ENCODE results near the gene TDRD10. TPM values are rescaled to one million over a fixed set of nuclear protein-coding genes. Genes with fewer than 3 reads are reported as not detected.
"Not testable (repeated sequence)": the region's sequence is repeated elsewhere in the genome, so short reads cannot be mapped to it uniquely, and the experiment has no call there.

Gene TDRD10
- total RNA-seq, 1 donor from 2014 or later, result not detected

- no peak for DNase-seq (ENCODE audit: low read depth)
- H3K4me3 ChIP-seq (ENCODE audit: low read depth, low read length), result no peak overlapping the region
- TF ChIP-seq, protein P1, sequence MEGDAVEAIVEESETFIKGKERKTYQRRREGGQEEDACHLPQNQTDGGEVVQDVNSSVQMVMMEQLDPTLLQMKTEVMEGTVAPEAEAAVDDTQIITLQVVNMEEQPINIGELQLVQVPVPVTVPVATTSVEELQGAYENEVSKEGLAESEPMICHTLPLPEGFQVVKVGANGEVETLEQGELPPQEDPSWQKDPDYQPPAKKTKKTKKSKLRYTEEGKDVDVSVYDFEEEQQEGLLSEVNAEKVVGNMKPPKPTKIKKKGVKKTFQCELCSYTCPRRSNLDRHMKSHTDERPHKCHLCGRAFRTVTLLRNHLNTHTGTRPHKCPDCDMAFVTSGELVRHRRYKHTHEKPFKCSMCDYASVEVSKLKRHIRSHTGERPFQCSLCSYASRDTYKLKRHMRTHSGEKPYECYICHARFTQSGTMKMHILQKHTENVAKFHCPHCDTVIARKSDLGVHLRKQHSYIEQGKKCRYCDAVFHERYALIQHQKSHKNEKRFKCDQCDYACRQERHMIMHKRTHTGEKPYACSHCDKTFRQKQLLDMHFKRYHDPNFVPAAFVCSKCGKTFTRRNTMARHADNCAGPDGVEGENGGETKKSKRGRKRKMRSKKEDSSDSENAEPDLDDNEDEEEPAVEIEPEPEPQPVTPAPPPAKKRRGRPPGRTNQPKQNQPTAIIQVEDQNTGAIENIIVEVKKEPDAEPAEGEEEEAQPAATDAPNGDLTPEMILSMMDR (conservative IDR thresholded peaks at IDR 0.05; ENCODE audit: low read depth, low read length), result no peak
These were observed 23.4 kb upstream of the TDRD10 start for GRCh38 chr1:154478639-154479038.

- peak; percentile 18 for DNase-seq (ENCODE audit: low read depth)
These were observed 22.1 kb upstream of the TDRD10 start for GRCh38 chr1:154479764-154480421.

DNA sequence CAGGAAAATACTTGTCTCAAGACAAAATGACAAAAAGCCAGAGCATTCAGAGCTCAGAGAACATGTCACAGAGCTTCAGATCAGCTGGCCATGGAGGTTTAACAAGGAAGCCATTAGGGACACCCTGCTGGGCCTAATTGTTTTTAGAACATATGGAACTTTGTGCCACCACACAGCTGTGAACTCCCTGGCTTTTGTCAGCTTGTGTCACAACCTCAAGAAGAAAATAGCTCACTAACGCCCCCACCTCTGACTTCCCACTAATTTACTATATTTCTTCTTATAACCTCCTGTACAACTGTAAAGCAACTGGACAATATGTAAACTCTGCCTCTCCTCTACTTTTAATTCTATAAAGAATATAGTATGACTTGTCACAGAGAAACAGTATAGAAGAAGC, 21.0 kb upstream of the TDRD10 start:
- DNase-seq (ENCODE audit: low read depth), result no peak
- H3K4me3 ChIP-seq (ENCODE audit: low read depth, low read length), result no peak overlapping the region
- TF ChIP-seq, protein P1 (conservative IDR thresholded peaks at IDR 0.05; ENCODE audit: low read depth, low read length), result no peak

More at GRCh38 chr1:154479764-154480421, 22.1 kb upstream of the TDRD10 start:
- TF ChIP-seq, protein P1 (conservative IDR thresholded peaks at IDR 0.05; ENCODE audit: low read depth, low read length), result peak; percentile 97
- H3K4me3 ChIP-seq (ENCODE audit: low read depth, low read length), result no peak overlapping the region

- TF ChIP-seq, protein P1 (conservative IDR thresholded peaks at IDR 0.05; ENCODE audit: low read depth, low read length), result no peak
- H3K4me3 ChIP-seq (ENCODE audit: low read depth, low read length), result no peak overlapping the region
- DNase-seq (ENCODE audit: low read depth), result peak; percentile 89
These were observed 17.8 kb upstream of the TDRD10 start for GRCh38 chr1:154483941-154484803.

DNA sequence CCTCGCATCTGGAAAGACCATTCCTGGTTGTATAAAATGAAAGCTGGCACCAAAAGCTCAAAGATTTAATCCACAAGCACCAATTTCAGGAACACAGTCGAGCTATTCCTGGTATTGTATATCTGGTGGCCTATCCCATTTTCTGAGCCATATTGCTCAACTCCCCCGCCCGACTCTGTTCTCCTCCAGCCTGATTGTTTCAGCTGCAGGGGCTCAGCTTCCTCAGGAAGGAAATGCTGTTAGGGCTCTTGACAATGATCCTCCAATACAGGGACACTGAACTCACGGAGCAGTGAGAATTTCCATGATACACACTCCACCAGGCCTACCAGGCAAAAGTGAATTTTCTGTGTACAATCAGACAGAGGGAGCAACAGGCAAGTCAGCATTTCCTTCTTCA, 16.9 kb upstream of the TDRD10 start:
- no peak overlapping the region for H3K4me3 ChIP-seq (ENCODE audit: low read depth, low read length)
- TF ChIP-seq, protein P1 (conservative IDR thresholded peaks at IDR 0.05; ENCODE audit: low read depth, low read length), result no peak
- DNase-seq (ENCODE audit: low read depth), result no peak

GRCh38 chr1:154485910-154486496, 16.0 kb upstream of the TDRD10 start:
- TF ChIP-seq, protein P1 (conservative IDR thresholded peaks at IDR 0.05; ENCODE audit: low read depth, low read length), result no peak
- no peak overlapping the region for H3K4me3 ChIP-seq (ENCODE audit: low read depth, low read length)
- DNase-seq (ENCODE audit: low read depth), result no peak

DNA sequence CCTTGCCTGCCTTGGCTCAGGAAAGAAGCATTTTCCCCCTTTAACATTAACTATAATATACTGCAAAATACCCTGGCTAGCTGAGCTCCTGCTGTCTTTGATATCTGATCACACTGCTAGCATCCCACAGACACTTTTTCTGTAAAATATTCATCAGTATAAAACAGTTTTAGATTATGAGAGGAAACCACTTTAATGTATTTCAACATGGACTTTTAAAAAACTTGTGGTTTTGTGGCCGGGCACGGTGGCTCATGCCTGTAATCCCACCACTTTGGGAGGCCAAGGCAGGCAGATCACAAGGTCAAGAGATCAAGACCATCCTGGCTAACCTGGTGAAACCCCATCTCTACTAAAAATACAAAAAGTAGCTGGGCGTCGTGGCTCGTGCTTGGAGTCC, 15.3 kb upstream of the TDRD10 start:
- DNase-seq (ENCODE audit: low read depth); H3K4me3 ChIP-seq (ENCODE audit: low read depth, low read length): not testable (repeated sequence)

Data from epithelial cell of proximal tubule (primary cell).